Activated CD8-positive, alpha-beta memory T cell treated with anti-CD3 and anti-CD28 coated beads, Interleukin-2, amount 10 ng/mL, durations not matched to agents 7 days and 5 days (primary cell): ENCODE data around the gene SKP2. TPM values are rescaled to one million over a fixed set of nuclear protein-coding genes. Genes with fewer than 3 reads are reported as not detected.

Source experiments
- ATAC-seq: fragments of 150-1000 bp; cut with Tn5 transposase; one replicate; pipeline ENCODE4 v1.10.0; 2021; ENCODE audit warnings: moderate library complexity
- CTCF ChIA-PET: fragments of 350-600 bp; sonication (Branson Sonifier 250); formaldehyde crosslinking; loops from one replicate; lab custom pipeline; 2021; ENCODE audit warnings: antibody characterized with exemption; lab: Charles Lee
- DNase-seq: peaks from one replicate; pipeline ENCODE4 v3.0.0-alpha.2; 2020
- H3K27ac Mint-ChIP-seq: one replicate; pipeline ENCODE4 v1.8.0; 2021; ENCODE audit warnings: mild to moderate bottlenecking, mixed read lengths
- H3K27me3 Mint-ChIP-seq: one replicate; pipeline ENCODE4 v1.8.0; 2021; ENCODE audit warnings: mixed read lengths
- H3K36me3 Mint-ChIP-seq: one replicate; pipeline ENCODE4 v1.8.0; 2021; ENCODE audit warnings: mild to moderate bottlenecking, mixed read lengths
- H3K4me1 Mint-ChIP-seq: one replicate; pipeline ENCODE4 v1.8.0; 2021; ENCODE audit warnings: mixed read lengths
- H3K4me3 Mint-ChIP-seq: one replicate; pipeline ENCODE4 v1.8.0; 2021; ENCODE audit warnings: mild to moderate bottlenecking, moderate library complexity, mixed read lengths
- H3K9me3 Mint-ChIP-seq: one replicate; pipeline ENCODE4 v1.8.0; 2022; ENCODE audit warnings: low read depth, mixed read lengths
- total RNA-seq, 2 experiments: library from RNA; stranded (reverse); gene quantifications; one replicate each; pipeline ENCODE4 v1.2.3, GENCODE V29; 2021

The SKP2 gene
- total RNA-seq, 2 experiments from 2014 or later = 43.5 to 52.3 TPM

DNA sequence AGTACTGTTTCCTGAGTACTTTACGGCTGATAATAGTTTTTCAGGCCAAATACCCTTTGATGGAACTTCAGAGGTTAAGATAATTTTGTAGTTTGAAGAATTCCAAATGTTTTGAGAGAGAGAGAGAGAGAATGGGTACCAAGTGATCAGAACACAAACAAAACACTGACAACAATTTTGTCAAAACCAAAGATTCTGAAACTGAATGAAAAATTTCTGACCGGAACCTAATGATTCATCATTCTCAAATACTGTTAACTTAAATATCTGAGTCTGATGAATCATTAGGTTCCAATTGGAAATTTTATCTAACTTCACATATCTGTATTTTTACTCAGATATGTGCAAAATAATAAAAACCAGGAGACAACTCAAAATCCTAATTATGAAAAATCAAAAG lies 4.2 kb upstream of the SKP2 start:
- DNase-seq (no peak), ATAC-seq (no peak)
- no peaks in the 10 kb centered on the region for H3K9me3 Mint-ChIP-seq
- CTCF ChIA-PET = no interaction called here
- peaks cover 30% of the 10 kb centered on the region for H3K4me1 Mint-ChIP-seq
- H3K27me3 Mint-ChIP-seq = no peaks in the 10 kb centered on the region
- H3K36me3 Mint-ChIP-seq = peaks cover 15% of the 10 kb centered on the region
- no peak overlapping the region for H3K4me3 Mint-ChIP-seq
- no peak overlapping the region for H3K27ac Mint-ChIP-seq

DNA sequence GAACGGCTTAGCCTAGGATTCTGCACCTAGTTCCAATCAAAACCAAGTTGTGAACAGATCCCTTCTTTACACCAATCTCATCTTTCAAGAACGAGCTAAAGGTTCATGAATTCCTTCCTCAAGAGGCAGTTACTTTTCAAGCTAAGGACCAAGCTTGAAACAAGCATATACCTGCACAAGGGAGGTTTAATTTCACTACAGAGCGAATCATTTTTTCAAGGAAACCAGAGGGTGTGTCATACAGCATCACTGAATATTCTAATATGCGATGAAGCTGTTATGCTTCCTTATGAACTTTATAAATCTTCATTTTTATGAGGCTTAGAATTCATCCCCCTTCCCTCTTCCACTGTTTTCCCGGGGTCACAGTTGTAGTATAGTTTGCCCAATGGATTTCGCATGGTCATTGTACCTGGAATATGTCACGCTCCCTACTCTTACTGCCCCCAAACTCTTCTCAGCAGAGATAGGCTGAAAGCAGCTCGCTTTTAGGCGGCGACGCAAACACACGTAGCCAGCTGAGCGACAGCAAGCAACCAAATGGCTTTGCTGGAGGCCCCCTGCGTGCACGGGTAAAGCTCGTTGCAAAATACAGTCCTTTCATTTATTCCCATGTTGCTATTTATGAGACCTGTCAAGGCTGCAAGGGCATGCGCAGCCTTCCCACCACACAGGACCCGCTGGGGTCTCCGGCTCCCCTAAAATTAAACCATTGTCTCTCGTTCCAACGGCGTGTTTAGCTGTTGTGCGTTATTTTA lies 1.1 kb upstream of the SKP2 start:
- ATAC-seq (peak; percentile 26), DNase-seq (peak; percentile 85)
- Mint-ChIP-seq H3K27ac (peak overlapping the region; percentile 91), H3K27me3 (no peaks in the 10 kb centered on the region), H3K36me3 (peaks cover 32% of the 10 kb centered on the region), H3K9me3 (no peaks in the 10 kb centered on the region), H3K4me3 (peak overlapping the region; percentile 90), H3K4me1 (peaks cover 52% of the 10 kb centered on the region)
- CTCF ChIA-PET = interaction anchor here (1.4 to 2.0 kb wide), 5 partner anchors 9 to 91 kb away, joined by 4 to 9 read pairs (median 4); partner anchors contain the start of gene NADK2

DNA sequence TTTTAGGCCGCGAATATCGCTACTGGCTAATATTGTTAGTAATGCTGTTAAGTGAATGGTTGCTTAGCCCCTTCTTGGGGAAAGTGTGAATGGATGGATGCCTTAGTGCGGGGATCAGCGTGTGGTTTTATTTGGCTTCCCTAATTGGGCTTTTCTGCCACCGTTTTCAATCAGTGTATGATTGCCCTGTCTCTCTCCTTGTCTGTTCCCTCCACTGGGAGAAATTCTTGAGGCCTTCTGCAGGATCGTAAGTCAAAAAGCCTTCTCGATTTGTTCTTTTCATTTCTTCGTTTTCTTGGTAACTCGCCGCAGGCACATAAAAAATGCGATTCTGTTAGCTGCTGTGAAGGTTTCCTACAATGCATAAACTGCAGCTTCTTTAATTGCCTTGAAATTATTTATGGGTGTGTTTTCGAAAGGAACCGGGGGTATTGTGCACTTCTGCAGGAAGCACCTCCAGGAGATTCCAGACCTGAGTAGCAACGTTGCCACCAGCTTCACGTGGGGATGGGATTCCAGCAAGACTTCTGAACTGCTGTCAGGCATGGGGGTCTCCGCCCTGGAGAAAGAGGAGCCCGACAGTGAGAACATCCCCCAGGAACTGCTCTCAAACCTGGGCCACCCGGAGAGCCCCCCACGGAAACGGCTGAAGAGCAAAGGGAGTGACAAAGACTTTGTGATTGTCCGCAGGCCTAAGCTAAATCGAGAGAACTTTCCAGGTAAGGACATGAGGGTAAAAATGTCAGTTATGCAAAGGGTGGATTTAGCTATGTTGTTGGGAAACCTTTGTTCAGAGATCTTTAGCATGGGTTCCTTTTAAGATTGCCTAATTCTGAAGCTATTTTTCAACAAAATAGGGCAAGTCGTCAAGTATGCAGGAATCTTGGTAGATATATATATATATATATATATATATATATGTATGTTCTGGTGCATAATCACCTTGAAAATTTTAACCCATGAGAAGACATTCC lies 700 bp downstream of the SKP2 start:
- ATAC-seq = no peak
- no peak for DNase-seq
- peaks cover 52% of the 10 kb centered on the region for H3K4me1 Mint-ChIP-seq
- CTCF ChIA-PET = interaction anchor here (1.3 to 2.2 kb wide), 4 partner anchors 8 to 89 kb away, joined by 3 to 7 read pairs (median 4); partner anchors contain the start of gene NADK2
- H3K9me3 Mint-ChIP-seq = no peaks in the 10 kb centered on the region
- H3K4me3 Mint-ChIP-seq = peak overlapping the region; percentile 90
- peak overlapping the region; percentile 91 for H3K27ac Mint-ChIP-seq
- H3K27me3 Mint-ChIP-seq = no peaks in the 10 kb centered on the region
- H3K36me3 Mint-ChIP-seq = peaks cover 46% of the 10 kb centered on the region

DNA sequence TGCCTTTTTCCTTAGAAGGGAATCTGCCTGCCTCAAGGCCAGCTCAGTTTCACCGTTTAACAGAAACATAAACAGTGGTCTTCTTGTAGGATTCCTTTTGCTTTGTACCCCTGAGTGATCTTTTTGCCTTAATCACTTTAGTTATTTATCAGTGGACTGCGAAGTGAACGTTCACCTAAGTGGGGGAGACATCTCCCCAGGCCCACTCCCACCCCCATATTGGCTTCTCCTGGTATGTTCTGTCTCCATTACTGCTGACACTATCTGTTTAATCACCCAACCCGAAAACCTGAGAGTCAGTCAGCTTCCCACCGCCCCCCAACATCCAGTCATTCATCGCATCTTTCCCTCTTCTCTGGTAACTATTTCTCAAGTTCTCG lies 1.4 kb downstream of the SKP2 start:
- peak overlapping the region; percentile 90 for H3K4me3 Mint-ChIP-seq
- DNase-seq (no peak), ATAC-seq (no peak)
- no peaks in the 10 kb centered on the region for H3K27me3 Mint-ChIP-seq
- H3K4me1 Mint-ChIP-seq = peaks cover 56% of the 10 kb centered on the region
- peaks cover 48% of the 10 kb centered on the region for H3K36me3 Mint-ChIP-seq
- peak overlapping the region; percentile 24 for H3K27ac Mint-ChIP-seq
- CTCF ChIA-PET = interaction anchor here (1.3 to 2.2 kb wide), 3 partner anchors 13 to 88 kb away, joined by 3 to 7 read pairs (median 5); partner anchors contain the start of gene NADK2
- no peaks in the 10 kb centered on the region for H3K9me3 Mint-ChIP-seq

DNA sequence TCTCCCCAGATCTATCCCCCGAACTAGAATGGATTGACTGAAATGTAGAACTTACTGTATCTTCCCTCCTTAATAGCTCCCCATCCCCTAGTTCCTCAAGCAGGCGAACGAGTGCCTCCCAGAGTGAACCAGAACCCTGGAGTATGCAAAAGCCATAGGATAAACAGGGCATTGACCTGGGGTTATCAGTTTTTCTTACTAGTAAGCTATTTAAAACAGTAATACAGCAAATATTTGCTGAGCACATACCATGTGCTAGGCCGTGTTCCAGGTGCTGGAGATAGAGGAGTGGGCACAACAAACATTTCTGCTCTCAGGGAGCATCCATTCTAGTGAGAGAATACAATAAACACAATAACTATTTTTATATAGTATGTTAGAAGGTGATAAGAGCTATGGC lies 1.8 kb downstream of the SKP2 start:
- Mint-ChIP-seq H3K27ac (peak overlapping the region; percentile 24), H3K36me3 (peaks cover 52% of the 10 kb centered on the region), H3K4me3 (peak overlapping the region; percentile 90), H3K4me1 (peaks cover 56% of the 10 kb centered on the region), H3K27me3 (no peaks in the 10 kb centered on the region), H3K9me3 (no peaks in the 10 kb centered on the region)
- DNase-seq = no peak
- ATAC-seq = no peak
- CTCF ChIA-PET = interaction anchor here (0.8 to 2.2 kb wide), 2 partner anchors 81 to 88 kb away, joined by 3 to 7 read pairs; partner anchors contain the start of gene NADK2

DNA sequence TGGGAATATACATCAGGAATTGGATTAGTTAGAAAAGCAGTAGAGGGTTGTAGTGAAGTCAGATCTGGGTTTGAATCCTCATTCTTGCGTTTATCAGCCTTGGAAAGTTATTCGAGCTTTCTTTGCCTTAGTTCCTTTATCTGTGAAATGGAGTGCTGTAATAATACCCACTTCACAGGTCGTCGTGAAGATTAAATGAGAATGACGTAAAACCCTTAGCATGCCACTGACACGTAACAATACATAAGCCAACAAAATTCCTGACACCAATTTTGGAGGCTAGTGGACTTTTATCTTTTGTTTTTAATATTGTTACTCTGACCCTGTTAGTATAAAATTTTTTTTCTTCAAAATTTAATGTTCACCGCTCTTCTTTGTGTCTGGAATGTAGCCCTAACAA lies 3.4 kb downstream of the SKP2 start:
- Mint-ChIP-seq H3K4me1 (peaks cover 49% of the 10 kb centered on the region), H3K9me3 (no peaks in the 10 kb centered on the region), H3K4me3 (no peak overlapping the region), H3K36me3 (peaks cover 60% of the 10 kb centered on the region), H3K27me3 (no peaks in the 10 kb centered on the region), H3K27ac (no peak overlapping the region)
- ATAC-seq (no peak), DNase-seq (no peak)
- CTCF ChIA-PET = no interaction called here

DNA sequence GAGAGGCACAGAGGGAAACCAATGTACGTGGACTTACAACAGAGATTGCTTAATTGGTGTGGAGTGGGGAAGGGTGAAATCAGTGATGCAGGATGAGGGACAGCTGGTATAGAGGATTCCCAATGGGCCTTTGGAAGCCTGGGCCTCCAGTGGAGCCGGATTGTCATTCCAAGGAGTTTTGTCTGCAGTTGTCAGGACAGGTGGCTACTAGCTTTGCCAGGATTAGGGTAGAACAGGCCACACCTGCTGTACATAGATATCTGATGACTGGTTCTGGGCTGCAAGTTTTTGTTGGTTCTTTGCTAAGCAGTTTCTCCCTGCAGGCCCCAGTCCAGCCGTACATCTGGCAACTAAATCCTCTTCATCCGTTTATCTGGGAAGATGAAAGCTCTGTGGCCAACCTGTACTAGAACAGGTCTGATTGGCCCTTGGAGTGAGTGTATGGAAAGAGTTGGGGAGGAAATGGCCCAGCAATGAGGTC lies 4.2 kb downstream of the SKP2 start:
- H3K4me1 Mint-ChIP-seq = peaks cover 49% of the 10 kb centered on the region
- no peak overlapping the region for H3K27ac Mint-ChIP-seq

DNA sequence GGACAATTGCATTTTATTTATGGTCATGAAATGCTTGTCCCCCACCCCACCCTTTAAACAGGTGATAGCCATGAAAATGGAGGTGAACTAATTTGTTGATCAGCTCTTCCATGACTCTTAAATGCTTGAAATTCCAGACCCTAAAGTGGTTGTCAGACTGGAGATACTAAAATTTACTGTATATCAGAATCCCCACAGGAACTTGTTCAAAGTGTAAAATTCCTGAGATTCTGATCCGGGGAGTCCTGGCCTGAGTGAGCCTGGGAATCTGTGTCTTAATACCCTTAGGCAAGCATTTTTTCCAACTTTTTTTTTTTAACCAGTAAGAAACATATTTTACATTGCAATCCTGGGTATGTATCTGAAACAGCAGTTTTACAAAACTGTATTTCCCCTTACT lies 4.7 kb downstream of the SKP2 start:
- H3K4me3 Mint-ChIP-seq = no peak overlapping the region
- no peaks in the 10 kb centered on the region for H3K27me3 Mint-ChIP-seq
- DNase-seq = no peak
- H3K27ac Mint-ChIP-seq = no peak overlapping the region
- ATAC-seq = no peak
- no peaks in the 10 kb centered on the region for H3K9me3 Mint-ChIP-seq
- H3K4me1 Mint-ChIP-seq = peaks cover 53% of the 10 kb centered on the region
- CTCF ChIA-PET = no interaction called here
- H3K36me3 Mint-ChIP-seq = peaks cover 64% of the 10 kb centered on the region

More for the DNA sequence above, 4.2 kb downstream of the SKP2 start:
- DNase-seq = no peak
- Mint-ChIP-seq H3K36me3 (peaks cover 59% of the 10 kb centered on the region), H3K27me3 (no peaks in the 10 kb centered on the region), H3K9me3 (no peaks in the 10 kb centered on the region), H3K4me3 (no peak overlapping the region)
- CTCF ChIA-PET = no interaction called here
- no peak for ATAC-seq

DNA sequence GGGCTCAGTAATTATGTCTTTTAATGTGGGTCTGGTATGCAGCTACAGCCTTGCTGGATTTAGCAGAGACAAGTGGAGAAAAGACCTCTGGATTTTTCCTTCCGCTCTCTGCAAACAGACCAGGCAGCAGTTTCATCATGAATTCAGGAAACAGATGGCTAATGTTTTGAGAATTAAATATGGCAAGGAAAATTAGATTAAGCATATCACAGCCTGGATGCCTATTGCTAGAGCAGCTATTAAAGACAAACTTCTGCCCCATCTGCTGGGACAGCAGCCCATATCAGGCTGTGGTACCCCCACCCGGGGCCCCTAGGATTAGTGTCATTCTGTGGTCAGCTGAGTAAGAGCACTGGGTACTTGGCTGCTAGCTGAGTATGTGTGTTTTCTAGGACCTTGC lies 6.2 kb downstream of the SKP2 start:
- Mint-ChIP-seq H3K4me1 (peaks cover 49% of the 10 kb centered on the region), H3K27me3 (no peaks in the 10 kb centered on the region), H3K4me3 (no peak overlapping the region), H3K27ac (no peak overlapping the region), H3K9me3 (no peaks in the 10 kb centered on the region), H3K36me3 (peaks cover 69% of the 10 kb centered on the region)
- ATAC-seq (no peak), DNase-seq (no peak)
- CTCF ChIA-PET = no interaction called here

DNA sequence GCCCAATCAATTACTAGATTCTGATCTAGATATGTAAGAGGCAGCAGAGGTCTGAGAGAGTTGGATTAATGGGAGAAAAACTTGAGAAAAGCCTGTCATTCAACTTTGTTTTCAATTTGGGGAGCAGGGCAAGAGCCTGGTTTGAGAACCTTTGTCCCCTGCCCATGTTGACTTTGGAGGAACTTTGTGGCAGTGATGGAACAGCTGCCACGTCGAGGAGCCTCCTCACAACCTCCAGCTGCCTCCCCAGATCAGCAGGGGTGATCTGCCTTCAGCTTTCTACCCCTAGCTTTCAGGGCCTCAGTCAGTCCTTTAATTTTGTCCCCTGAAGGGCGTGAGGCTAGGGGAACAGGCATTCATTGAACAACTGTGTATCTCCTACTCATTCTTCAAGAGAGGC lies 8.7 kb downstream of the SKP2 start:
- Mint-ChIP-seq H3K4me3 (no peak overlapping the region), H3K27ac (no peak overlapping the region), H3K4me1 (peaks cover 36% of the 10 kb centered on the region), H3K9me3 (no peaks in the 10 kb centered on the region), H3K27me3 (no peaks in the 10 kb centered on the region), H3K36me3 (peaks cover 64% of the 10 kb centered on the region)
- DNase-seq (no peak), ATAC-seq (no peak)
- CTCF ChIA-PET = interaction anchor here (1.6 kb wide), 1 partner anchor 9 kb away, joined by 4 read pairs; the partner anchor contains the start of genes LMBRD2 and SKP2

DNA sequence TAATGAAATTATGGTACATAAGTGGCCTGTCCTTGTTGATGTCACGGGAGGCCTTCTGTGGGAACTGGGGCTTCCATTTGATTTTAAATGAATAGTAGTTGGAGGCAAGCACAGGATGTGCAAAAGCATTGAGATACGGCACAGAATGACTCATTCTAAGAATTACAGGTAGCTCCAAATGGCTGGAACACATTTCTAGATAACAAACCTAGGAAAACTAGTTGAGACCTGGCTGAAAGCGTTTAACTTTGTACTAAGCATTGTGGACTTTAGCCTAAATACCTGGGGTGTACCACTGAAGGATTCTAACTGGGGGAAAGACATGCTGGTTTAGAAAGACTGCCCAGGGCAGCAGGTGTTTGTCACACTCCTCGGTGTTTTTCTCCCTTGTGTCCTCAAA lies 9.4 kb downstream of the SKP2 start:
- ATAC-seq = no peak

DNA sequence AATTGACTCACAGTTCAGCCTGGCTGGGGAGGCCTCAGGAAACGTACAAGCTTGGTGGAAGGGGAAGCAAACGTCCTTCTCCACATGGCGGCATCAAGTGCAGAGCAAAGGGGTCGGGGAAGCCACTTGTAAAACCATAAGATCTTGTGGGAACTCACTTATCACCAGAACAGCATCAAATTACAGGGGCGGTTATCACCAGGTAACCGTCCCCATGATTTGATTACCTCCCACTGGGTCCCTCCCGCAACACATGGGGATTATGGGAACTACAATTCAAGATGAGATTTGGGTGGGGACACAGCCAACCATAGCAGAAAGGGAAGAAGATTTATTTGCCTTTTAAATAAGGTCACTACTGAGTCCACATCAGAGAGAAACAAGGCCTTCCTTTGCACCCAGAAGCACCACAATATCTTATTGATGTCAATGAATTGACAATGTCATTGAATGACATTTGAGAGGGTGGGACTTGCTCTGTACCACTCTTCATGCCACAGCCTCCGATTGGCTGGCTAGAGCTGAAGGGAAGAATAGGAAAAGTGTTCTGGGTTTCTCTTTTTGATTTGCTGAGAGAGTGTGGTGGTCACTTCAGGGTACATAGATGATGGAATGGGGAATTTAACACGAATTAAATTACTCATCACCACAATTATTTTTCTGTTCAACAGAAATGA lies 11.0 kb downstream of the SKP2 start:
- Mint-ChIP-seq H3K9me3 (no peaks in the 10 kb centered on the region), H3K27ac (no peak overlapping the region), H3K36me3 (peaks cover 62% of the 10 kb centered on the region), H3K4me3 (no peak overlapping the region), H3K27me3 (no peaks in the 10 kb centered on the region), H3K4me1 (peaks cover 28% of the 10 kb centered on the region)
- no peak for DNase-seq
- no peak for ATAC-seq
- CTCF ChIA-PET = no interaction called here

More for the DNA sequence above, 9.4 kb downstream of the SKP2 start:
- Mint-ChIP-seq H3K4me1 (peaks cover 32% of the 10 kb centered on the region), H3K27me3 (no peaks in the 10 kb centered on the region), H3K27ac (no peak overlapping the region), H3K36me3 (peaks cover 63% of the 10 kb centered on the region), H3K9me3 (no peaks in the 10 kb centered on the region), H3K4me3 (no peak overlapping the region)
- no peak for DNase-seq
- CTCF ChIA-PET = no interaction called here

DNA sequence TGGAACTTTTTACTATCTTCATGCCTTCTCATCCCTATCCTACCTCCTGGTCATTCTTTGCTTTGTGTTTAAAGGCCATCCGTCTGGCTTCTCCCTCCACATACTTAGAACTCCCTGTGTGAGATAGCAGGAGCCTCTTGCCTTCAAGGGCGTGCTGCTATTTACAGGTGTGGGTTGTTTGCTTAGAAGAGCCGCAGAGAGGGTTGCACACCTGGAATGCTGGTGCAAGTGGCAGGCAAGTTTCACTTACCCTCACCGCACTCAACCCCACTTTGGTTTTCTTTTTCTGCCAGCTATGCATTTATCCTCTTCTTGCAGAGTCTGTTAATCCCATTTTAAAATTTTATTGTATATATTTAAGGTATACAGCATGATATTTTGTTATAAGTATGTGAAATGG lies 12.6 kb downstream of the SKP2 start:
- Mint-ChIP-seq H3K27ac (no peak overlapping the region), H3K36me3 (peaks cover 64% of the 10 kb centered on the region), H3K4me3 (no peak overlapping the region), H3K4me1 (peaks cover 32% of the 10 kb centered on the region), H3K9me3 (no peaks in the 10 kb centered on the region), H3K27me3 (no peaks in the 10 kb centered on the region)
- CTCF ChIA-PET = no interaction called here
- no peak for DNase-seq
- no peak for ATAC-seq
